ENCODE data around the gene CFAP73. TPM values are rescaled to one million over a fixed set of nuclear protein-coding genes. Genes with fewer than 3 reads are reported as not detected.
"Not testable (repeated sequence)": the region's sequence is repeated elsewhere in the genome, so short reads cannot be mapped to it uniquely, and the experiment has no call there.

CFAP73 gene
- total RNA-seq, 2 experiments from 2014 or later: 0.57 to 1.3 TPM

- CTCF ChIA-PET: interaction anchor here (0.7 kb wide), 2 partner anchors 12 to 63 kb away, joined by 3 to 4 read pairs; no protein-coding TSS in a partner anchor
- no peak overlapping the region for H3K27ac Mint-ChIP-seq
Measured at GRCh38 chr12:113111247-113111646, 38.3 kb upstream of the CFAP73 start.

GRCh38 chr12:113112043-113112899 is 37.3 kb upstream of the CFAP73 start:
- DNase-seq: no peak
- CTCF ChIA-PET: interaction anchor here (0.7 kb wide), 1 partner anchor 64 kb away, joined by 4 read pairs; no protein-coding TSS in a partner anchor
- Mint-ChIP-seq H3K4me3 (no peak overlapping the region), H3K36me3 (ENCODE audit: low read depth) (no peaks in the 10 kb centered on the region), H3K27ac (no peak overlapping the region), H3K4me1 (ENCODE audit: low read depth) (peaks cover 6% of the 10 kb centered on the region), H3K9me3 (no peaks in the 10 kb centered on the region), H3K27me3 (ENCODE audit: low read depth) (no peaks in the 10 kb centered on the region)
- intact Hi-C loops (cut with micrococcal nuclease): no loop called here

More at GRCh38 chr12:113111247-113111646, 38.3 kb upstream of the CFAP73 start:
- Mint-ChIP-seq H3K4me3 (no peak overlapping the region), H3K27me3 (ENCODE audit: low read depth) (no peaks in the 10 kb centered on the region), H3K4me1 (ENCODE audit: low read depth) (peaks cover 6% of the 10 kb centered on the region), H3K36me3 (ENCODE audit: low read depth) (no peaks in the 10 kb centered on the region), H3K9me3 (no peaks in the 10 kb centered on the region)
- no peak for DNase-seq
- intact Hi-C loops (cut with micrococcal nuclease): no loop called here

GRCh38 chr12:113113397-113113796 is 36.1 kb upstream of the CFAP73 start:
- DNase-seq: no peak
- no peaks in the 10 kb centered on the region for H3K9me3 Mint-ChIP-seq
- intact Hi-C loops (cut with micrococcal nuclease): no loop called here
- H3K27me3 Mint-ChIP-seq (ENCODE audit: low read depth): no peaks in the 10 kb centered on the region
- no peak overlapping the region for H3K27ac Mint-ChIP-seq
- no peaks in the 10 kb centered on the region for H3K36me3 Mint-ChIP-seq (ENCODE audit: low read depth)
- peaks cover 6% of the 10 kb centered on the region for H3K4me1 Mint-ChIP-seq (ENCODE audit: low read depth)
- H3K4me3 Mint-ChIP-seq: no peak overlapping the region
- CTCF ChIA-PET: no interaction called here

DNA sequence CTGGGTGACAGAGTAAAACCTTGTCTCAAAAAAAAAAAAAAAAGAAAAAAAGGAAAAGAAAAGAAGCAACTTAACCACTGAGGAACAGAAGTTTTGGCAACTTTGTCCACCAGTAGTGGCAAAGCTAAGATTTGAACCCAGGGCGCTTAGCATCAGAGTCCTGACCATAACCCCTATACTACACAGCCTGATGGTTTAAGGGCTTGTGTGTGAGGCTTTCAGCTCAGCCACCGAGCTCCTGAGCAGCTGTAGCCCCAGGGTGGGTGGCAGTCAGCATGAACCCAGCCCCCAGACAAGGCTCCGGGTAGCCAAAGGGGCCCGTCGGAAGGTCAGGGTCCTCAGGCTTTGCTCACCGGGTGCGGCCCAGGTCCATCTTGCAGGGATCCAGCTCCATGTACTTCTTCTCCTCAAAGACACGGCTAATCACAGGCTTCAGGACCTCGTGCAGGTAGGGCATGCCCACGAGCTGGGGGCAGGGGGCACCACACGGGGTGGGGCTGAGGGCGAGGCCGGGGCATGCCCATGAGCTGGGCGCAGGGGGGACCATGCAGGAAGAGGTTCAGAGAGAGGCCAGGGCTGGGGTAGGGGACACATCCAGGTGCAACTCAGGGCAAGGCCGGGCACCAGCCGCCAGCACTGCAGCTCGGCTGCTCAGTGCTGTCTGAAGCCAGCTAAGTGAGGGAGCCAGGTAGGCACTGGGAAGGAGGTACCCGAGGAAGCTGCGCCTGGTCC is 34.9 kb upstream of the CFAP73 start:
- intact Hi-C loops (cut with micrococcal nuclease): no loop called here
- Mint-ChIP-seq H3K27me3 (ENCODE audit: low read depth) (no peaks in the 10 kb centered on the region), H3K9me3 (no peaks in the 10 kb centered on the region), H3K27ac (no peak overlapping the region), H3K4me3 (no peak overlapping the region), H3K36me3 (ENCODE audit: low read depth) (no peaks in the 10 kb centered on the region), H3K4me1 (ENCODE audit: low read depth) (peaks cover 6% of the 10 kb centered on the region)
- no peak for DNase-seq
- CTCF ChIA-PET: interaction anchor here (1.0 kb wide), 1 partner anchor 121 kb away, joined by 4 read pairs; no protein-coding TSS in a partner anchor

DNA sequence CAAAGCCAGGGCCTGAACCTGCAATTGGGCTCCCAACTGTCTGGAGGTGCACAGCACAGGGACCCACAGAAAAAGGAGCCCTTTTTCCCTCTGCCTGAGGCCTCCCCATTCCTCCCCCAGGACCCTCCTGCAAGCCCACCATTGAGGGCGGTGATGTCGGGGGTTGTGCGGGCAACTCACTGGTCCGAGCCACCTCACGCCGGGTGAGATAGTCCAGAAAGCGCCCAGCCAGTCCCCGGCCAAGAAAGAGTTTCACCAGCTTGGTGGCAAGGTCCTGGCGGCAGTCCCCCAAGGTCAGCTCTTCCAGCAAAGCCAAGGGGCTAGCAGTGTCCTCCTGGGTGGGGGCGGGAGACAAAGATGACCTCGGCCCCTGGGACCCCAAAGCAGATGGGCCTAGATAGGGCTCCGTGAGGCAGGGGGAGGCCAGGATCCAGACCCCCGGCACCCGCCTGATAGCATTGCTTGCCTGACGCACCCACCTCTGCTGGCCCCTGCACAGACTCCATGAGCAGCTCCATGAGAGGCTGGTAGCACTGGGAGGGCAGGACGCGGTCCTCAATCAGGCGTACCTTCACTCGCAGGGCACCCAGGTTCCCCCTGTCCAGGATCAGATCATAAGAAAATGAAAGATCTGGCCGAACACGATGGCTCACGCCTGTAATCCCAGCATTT is 33.9 kb upstream of the CFAP73 start:
- H3K9me3 Mint-ChIP-seq: no peaks in the 10 kb centered on the region
- no peaks in the 10 kb centered on the region for H3K36me3 Mint-ChIP-seq (ENCODE audit: low read depth)
- no peak for DNase-seq
- CTCF ChIA-PET: no interaction called here
- H3K27me3 Mint-ChIP-seq (ENCODE audit: low read depth): no peaks in the 10 kb centered on the region
- intact Hi-C loops (cut with micrococcal nuclease): no loop called here
- H3K4me1 Mint-ChIP-seq (ENCODE audit: low read depth): no peaks in the 10 kb centered on the region
- no peak overlapping the region for H3K27ac Mint-ChIP-seq
- no peak overlapping the region for H3K4me3 Mint-ChIP-seq

DNA sequence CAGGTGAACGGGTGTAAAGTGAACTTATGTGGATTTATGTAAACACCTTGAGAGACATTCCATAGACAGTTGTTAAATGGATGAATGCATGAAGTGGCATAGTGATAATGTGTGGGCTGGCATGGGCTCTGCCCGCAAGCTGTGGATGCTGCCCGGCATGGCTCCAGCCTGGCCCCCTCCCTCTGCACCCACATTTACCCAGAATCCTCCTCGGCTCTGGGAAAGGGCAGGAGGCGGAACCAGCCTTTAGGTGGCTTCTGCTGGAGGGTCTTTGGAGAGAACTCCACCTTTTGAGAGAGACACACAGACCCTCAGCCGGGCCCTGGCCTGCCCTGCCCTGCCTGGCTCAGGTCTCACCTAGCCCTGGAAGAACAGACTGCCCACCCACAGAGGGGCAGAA is 32.6 kb upstream of the CFAP73 start:
- Mint-ChIP-seq H3K4me1 (ENCODE audit: low read depth) (no peaks in the 10 kb centered on the region), H3K9me3 (no peaks in the 10 kb centered on the region), H3K4me3 (no peak overlapping the region), H3K27me3 (ENCODE audit: low read depth) (no peaks in the 10 kb centered on the region), H3K27ac (no peak overlapping the region), H3K36me3 (ENCODE audit: low read depth) (no peaks in the 10 kb centered on the region)
- CTCF ChIA-PET: no interaction called here
- intact Hi-C loops (cut with micrococcal nuclease): no loop called here
- DNase-seq: no peak

GRCh38 chr12:113117684-113118083 is 31.8 kb upstream of the CFAP73 start:
- H3K27me3 Mint-ChIP-seq (ENCODE audit: low read depth); H3K36me3 Mint-ChIP-seq (ENCODE audit: low read depth); CTCF ChIA-PET; H3K9me3 Mint-ChIP-seq; H3K4me1 Mint-ChIP-seq (ENCODE audit: low read depth); H3K27ac Mint-ChIP-seq; DNase-seq; intact Hi-C loops (cut with micrococcal nuclease); H3K4me3 Mint-ChIP-seq: not testable (repeated sequence)

DNA sequence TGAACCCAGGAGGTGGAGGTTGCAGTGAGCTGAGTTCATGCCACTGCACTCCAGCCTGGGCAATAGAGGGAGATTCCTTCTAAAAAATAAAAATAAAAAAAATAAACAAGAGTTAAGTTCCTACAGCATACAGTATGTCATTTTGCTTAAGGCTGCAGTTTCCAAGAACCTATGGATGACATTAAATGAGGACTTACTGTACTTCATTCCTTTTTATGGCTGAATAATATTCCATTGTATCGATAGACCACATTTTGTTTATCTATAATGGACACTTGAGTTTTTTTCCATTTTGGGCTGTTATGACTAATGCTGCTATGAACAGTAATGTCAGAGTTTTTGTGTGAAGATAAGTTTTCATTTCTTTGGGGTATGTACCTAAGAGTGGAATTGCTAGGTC is 31.4 kb upstream of the CFAP73 start:
- Mint-ChIP-seq H3K27ac (no peak overlapping the region), H3K4me3 (no peak overlapping the region), H3K9me3 (peaks cover 2% of the 10 kb centered on the region), H3K36me3 (ENCODE audit: low read depth) (no peaks in the 10 kb centered on the region), H3K27me3 (ENCODE audit: low read depth) (no peaks in the 10 kb centered on the region), H3K4me1 (ENCODE audit: low read depth) (no peaks in the 10 kb centered on the region)
- no peak for DNase-seq
- CTCF ChIA-PET: no interaction called here
- intact Hi-C loops (cut with micrococcal nuclease): no loop called here

DNA sequence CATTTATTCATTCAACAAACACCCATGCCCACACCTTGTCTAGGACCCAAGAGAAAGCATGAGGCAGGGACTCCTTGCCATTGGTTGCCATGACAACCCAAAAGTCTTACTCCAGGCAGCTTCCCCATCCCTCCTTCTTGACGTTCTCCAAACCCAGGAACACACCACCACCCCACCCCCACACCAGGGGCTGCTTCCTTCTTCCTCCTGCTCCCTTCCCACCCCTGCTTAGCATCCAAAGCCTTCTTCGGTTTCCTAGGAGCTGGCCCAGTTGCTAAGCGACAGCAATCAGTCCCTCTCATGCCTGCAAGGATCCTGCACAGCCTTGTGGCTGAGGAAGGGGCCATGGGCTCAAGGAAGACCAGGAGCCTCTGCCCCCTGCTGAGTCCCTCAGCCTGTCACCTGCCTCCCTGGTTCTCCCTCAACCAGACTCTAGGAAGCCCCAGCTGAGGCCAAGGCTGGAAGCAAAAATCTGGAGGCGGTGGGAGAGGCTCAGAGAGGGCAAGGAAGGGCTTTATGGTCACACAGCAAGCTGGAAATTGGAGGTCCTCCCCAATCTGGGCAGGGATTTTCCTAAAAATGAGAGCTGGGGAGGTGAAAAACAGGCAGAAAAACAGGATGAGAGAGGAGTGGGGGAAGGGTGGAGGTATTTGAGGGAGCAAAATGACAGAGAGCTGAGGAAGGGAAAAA is 29.4 kb upstream of the CFAP73 start:
- CTCF ChIA-PET: interaction anchor here (1.1 to 2.3 kb wide), 3 partner anchors 22 to 72 kb away, joined by 3 to 6 read pairs (median 6); no protein-coding TSS in a partner anchor

DNA sequence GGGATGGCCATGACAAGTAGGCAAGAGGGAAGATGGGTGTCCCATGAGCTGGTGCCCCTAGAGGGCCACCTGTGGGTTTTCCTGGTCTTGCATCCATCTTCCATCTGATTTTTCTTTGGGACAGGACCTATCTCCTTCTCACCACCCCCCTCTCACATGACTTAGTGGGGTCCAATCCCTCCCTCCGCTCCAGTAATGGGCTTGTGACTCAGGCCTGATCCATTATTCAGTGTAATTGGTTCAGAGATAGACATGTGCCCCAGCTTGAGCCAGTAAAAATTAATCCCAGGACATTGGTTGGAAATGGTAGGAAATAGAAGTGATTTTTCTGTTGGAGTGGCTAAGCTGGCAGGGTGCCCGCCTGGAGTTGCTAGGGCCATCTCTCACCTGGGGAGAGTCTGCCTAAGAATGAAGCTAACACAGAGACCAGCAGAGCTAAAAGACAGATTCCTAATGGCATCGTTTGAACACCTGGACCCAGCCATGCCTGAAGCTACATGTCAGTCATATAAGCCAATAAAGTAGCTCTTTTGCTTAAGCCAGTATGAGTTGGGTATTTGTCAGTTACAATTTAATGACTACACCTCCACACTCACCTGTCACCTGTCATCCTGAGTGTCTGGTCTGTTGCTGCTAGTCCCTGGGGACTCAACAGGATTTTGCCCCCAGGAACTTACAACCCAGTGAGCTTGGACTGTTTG is 28.7 kb upstream of the CFAP73 start:
- Mint-ChIP-seq H3K4me3 (no peak overlapping the region), H3K27ac (no peak overlapping the region)

More for the DNA sequence above, 29.4 kb upstream of the CFAP73 start:
- intact Hi-C loops (cut with micrococcal nuclease): no loop called here
- peaks cover 5% of the 10 kb centered on the region for H3K9me3 Mint-ChIP-seq
- no peak for DNase-seq
- H3K27me3 Mint-ChIP-seq (ENCODE audit: low read depth): no peaks in the 10 kb centered on the region
- no peak overlapping the region for H3K4me3 Mint-ChIP-seq
- H3K27ac Mint-ChIP-seq: no peak overlapping the region
- no peaks in the 10 kb centered on the region for H3K36me3 Mint-ChIP-seq (ENCODE audit: low read depth)
- no peaks in the 10 kb centered on the region for H3K4me1 Mint-ChIP-seq (ENCODE audit: low read depth)

GRCh38 chr12:113127791-113128199 is 21.7 kb upstream of the CFAP73 start:
- peaks cover 5% of the 10 kb centered on the region for H3K9me3 Mint-ChIP-seq
- H3K4me1 Mint-ChIP-seq (ENCODE audit: low read depth): peaks cover 4% of the 10 kb centered on the region
- no peaks in the 10 kb centered on the region for H3K36me3 Mint-ChIP-seq (ENCODE audit: low read depth)
- intact Hi-C loops (cut with micrococcal nuclease): no loop called here
- CTCF ChIA-PET: interaction anchor here (0.6 to 1.2 kb wide), 2 partner anchors 25 to 96 kb away, joined by 3 to 4 read pairs; no protein-coding TSS in a partner anchor
- no peak overlapping the region for H3K4me3 Mint-ChIP-seq
- H3K27ac Mint-ChIP-seq: no peak overlapping the region
- H3K27me3 Mint-ChIP-seq (ENCODE audit: low read depth): no peaks in the 10 kb centered on the region
- no peak for DNase-seq

More for the DNA sequence above, 28.7 kb upstream of the CFAP73 start:
- no peaks in the 10 kb centered on the region for H3K36me3 Mint-ChIP-seq (ENCODE audit: low read depth)
- intact Hi-C loops (cut with micrococcal nuclease): no loop called here
- no peak for DNase-seq
- no peaks in the 10 kb centered on the region for H3K27me3 Mint-ChIP-seq (ENCODE audit: low read depth)
- CTCF ChIA-PET: interaction anchor here (1.1 to 2.3 kb wide), 3 partner anchors 22 to 73 kb away, joined by 3 to 6 read pairs (median 6); no protein-coding TSS in a partner anchor
- no peaks in the 10 kb centered on the region for H3K4me1 Mint-ChIP-seq (ENCODE audit: low read depth)
- H3K9me3 Mint-ChIP-seq: peaks cover 5% of the 10 kb centered on the region
